Stimulated activated CD4-positive, alpha-beta T cell treated with anti-CD3 and anti-CD28 coated beads, Interleukin-15, amount 100 ng/mL, for 24 hours (primary cell): ENCODE results near the gene GAGE13.
"Not testable (repeated sequence)": the region's sequence is repeated elsewhere in the genome, so short reads cannot be mapped to it uniquely, and the experiment has no call there.

Experiments used
- DNase-seq: peaks from one replicate; pipeline ENCODE4 v3.0.0-alpha.2; 2020

The GAGE13 gene, protein sequence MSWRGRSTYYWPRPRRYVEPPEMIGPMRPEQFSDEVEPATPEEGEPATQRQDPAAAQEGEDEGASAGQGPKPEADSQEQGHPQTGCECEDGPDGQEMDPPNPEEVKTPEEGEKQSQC

DNA sequence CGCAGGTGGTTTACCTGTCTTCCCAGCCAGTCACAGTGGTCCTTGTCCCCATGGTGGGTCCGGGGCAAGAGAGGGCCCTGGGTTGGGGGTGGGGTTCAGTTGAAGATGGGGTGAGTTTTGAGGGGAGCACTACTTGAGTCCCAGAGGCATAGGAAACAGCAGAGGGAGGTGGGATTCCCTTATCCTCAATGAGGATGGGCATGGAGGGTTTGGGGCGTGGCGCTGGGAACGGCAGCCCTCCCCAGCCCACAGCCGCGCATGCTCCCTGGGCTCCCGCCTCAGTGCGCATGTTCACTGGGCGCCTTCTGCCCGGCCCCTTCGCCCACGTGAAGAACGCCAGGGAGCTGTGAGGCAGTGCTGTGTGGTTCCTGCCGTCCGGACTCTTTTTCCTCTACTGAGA is at the start of gene GAGE13:
TSS of gene GAGE13 (plus strand) at position 301 of the 400 bp plus-strand sequence. CDS start 1,156 bp downstream, outside the sequence.
- not testable (repeated sequence) for DNase-seq

DNA sequence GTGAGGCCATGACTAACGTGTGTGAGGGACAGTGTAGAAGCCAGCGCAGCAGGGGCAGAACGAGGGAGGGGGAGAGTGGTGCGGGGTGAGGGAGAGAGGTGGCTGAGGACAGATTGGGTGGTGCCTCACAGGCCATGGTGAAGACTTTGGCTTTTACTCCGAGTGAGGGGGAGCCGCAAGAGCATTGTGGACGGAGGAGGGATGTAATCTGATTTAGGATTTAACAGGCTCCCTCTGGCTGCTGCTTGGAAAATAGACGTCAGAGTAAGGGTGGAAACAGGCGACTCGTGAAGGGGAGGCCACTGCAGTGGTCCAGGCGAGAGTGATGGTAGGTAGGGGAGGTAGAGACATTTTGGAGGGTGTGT is 48.8 kb upstream of the GAGE13 start:
- DNase-seq, result no peak

DNA sequence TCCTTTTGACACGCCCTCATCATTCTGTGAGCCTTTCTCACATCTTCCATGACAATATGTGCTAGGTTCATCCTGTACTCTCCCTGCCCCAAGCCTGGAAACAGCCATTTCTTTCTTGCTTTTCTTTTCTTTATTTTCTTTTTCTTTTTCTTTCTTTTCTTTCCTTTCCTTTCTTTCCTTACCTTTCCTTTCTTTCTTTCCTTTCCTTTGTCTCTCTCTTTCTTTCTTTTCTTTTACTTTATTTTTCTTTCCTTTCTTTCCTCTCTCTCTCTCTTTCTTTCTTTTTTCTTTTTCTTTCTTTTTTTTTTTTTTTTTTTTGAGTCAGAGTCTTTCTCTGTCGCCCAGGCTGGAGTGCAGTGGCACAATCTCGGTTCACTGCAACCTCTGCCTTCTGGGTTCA is 47.2 kb upstream of the GAGE13 start:
- DNase-seq, result no peak

DNA sequence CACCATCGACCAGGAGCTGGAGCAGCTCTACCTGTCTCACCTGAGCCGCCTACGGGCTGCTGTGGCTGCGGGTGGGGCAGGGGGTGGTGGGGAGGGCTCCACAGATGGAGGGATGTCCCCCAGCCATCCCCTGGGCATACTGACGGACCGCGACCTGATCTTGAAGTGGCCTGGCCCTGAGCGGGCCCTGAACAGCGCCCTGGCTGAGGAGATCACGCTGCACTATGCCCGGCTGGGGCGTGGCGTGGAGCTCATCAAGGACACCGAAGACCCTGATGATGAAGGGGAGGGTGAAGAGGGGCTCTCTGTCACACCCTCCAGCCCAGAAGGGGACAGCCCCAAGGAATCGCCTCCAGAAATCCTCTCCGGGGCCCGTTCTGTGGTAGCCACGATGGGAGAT is 45.2 kb upstream of the GAGE13 start:
- DNase-seq, result no peak

DNA sequence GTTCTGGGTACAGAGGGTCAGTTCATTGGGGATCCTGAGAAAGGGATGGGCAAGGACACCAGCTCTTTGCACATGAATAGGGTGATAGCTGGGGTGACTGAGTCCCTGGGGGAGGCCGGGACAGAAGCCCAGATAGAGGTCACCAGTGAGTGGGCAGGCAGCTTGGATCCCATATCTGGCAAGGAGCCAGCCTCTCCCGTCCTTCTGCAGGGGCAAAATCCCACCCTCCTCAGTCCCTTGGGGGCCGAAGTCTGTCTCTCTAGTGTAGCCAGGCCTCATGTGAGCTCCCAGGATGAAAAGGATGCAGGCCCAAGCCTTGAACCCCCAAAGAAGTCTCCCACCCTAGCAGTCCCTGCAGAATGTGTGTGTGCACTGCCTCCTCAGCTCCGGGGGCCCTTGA is 44.8 kb upstream of the GAGE13 start:
- DNase-seq, result no peak

DNA sequence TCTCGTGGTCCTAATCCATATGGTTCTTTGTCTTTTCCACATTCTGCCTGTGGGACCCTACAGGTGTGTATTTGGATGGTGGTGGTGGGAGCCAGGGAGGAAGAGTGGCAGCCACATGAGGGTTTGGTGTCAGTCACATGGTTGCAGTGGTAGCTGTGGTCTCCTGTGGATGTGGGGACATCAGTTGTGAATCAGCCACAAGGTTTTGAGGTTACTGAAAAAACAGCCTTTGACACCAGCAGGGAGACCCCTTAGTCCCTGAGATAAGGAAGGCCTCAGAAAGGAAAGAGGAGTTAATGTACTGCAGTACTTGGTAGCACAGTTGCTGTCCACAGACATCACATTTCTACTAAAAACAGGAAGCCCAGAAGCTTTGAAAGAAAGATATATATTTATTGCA is 43.7 kb upstream of the GAGE13 start:
- no peak for DNase-seq

DNA sequence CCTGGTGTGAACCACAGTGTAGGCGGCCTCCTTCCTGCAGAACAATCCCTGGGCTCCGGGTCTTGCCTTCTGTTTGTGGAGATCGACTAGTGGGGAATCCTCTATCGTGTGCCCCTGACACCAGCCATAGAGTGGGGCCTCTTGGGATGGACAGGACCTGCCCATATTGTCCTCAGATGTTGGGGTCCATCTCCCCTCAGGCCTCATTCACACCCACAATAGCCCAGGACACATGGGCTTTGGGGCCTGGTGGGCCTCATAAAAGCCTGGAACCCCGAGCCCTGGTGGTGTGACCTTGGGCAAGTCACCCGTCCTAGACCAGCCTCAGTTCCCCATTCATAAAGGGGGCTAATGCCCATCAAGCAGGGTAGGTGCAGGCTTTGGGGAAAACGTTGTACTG is 41.2 kb upstream of the GAGE13 start:
- no peak for DNase-seq

DNA sequence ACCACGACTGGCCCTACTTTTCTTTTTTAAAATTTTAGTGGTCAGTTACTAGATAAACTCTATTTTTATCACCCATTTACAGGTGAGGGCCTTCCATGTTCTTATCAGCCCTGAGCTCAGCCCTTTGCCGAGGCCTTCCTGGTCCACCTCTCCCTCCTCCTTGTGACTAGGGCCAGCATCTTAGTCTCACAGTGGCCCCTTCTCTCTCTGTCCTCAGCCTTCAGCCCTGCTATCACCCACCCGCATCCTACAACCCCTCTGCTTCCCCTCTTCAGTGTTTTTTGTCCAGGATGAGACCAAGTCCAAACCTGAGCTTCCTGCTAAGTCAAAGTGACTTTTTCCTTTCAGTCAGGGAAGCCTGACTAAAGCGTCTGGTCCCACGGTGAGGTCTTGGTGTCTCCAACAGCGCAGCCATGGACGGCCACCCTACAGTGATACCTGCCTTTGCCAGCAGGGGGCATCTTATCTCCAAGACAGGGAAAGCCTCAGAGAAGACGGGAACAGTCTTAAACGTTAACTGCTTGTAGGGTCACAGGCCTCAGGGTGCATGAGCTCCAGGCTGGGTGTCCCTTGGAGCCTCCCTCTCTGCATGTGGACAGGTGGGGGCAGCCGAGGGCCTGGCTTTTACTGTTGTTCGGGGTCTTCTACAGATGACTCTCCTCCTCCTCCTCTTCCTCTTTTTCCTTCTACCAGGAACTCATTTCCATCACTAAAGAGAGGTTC is 39.6 kb upstream of the GAGE13 start:
- DNase-seq, result peak; percentile 82

DNA sequence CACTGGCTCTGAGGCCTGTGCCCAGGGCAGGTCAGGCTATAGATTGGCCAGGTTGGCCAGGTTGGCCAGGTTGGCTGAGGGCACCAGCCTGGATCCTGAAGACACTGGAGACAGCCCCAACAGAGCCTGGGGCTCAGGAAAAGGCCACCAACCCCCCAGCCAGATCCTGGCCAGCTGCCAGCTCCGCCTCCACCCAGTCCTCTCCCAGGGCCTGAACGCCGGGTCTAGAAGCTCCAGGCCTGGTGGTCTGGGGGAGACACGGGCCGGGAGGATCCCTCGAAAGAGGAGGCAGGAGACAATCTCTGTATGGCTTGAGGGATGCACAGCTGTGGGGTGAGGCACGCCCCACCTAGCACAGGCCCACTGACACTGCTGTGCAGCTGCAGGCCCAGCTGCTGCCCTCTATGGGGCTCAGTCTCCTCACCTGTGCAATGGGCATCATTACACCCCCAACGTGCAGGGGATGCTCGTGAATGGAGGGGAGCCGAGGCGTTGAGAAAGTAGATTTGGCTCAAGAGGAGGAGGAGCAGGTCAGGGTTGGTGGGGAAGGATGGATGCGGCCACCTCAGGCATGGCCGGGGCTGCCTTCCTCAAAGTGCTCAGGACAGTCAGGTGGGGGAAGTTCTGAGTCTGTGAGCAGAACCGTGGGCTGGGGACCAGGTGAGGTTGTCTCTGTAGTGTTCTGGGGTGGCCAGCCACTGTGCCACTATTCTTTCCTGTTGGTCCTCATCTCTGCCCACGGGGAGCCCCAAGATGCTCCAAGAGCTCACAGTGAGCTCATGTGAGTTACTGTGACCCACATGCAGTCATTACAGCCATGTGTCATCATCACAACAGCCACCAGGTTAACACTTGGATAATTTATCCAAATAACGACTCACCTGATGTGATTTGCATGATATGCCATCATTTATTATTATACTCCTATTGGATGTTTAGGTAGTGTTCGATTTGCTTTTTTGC is 38.7 kb upstream of the GAGE13 start:
- no peak for DNase-seq

DNA sequence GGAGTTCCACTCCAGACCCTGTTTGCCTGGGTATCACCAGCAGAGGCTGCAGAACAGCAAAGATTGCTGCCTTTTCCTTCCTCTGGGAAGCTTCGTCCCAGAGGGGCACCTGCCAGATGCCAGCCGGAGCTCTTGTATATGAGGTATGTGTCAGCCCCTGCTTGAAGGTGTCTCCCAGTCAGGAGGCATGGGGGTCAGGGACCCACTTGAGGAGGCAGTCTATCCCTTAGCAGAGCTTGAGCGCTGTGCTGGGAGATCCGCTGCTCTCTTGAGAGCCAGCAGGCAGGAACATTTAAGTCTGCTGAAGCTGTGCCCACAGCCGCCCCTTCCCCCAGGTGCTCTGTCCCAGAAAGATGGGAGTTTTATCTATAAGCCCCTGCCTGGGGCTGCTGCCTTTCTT is 32.1 kb upstream of the GAGE13 start:
- DNase-seq, result not testable (repeated sequence)

DNA sequence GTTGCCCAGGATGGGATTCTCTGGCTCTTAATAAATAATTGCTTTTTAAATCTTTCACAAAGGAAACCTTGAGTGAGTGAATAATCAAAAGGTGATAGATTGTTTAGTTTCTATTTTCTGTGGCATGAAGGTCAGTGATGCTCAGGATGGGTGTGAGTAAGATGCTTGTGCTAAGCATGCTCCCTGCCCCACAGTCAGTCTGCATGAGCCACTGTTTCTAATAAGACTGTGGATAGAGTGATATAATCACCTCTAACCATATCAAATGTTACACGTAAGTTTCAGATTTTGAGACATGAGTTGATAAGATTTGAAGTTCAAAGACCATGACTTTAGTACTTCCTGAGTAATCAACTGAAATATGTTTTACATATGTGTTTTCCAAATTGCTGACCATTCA is 30.7 kb upstream of the GAGE13 start:
- no peak for DNase-seq

DNA sequence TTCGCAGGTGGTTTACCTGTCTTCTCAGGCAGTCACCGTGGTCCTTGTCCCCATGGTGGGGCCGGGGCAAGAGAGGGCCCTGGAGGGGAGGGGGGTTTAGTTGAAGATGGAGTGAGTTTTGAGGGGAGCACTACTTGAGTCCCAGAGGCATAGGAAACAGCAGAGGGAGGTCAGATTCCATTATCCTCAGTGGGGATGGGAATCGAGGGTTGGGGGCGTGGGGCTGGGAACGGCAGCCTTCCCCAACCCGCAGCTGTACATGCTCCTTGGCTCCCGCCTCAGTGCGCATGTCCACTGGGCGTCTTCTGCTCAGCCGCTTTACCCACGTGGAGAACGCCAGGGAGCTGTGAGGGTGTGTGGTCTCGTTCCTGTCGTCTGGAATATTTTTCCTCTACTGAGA is 28.0 kb upstream of the GAGE13 start, which contains the start of gene GAGE10:
TSS of gene GAGE10 (plus strand) at position 301 of the 400 bp plus-strand sequence. CDS start 1,214 bp downstream, outside the sequence.
- DNase-seq, result no peak

DNA sequence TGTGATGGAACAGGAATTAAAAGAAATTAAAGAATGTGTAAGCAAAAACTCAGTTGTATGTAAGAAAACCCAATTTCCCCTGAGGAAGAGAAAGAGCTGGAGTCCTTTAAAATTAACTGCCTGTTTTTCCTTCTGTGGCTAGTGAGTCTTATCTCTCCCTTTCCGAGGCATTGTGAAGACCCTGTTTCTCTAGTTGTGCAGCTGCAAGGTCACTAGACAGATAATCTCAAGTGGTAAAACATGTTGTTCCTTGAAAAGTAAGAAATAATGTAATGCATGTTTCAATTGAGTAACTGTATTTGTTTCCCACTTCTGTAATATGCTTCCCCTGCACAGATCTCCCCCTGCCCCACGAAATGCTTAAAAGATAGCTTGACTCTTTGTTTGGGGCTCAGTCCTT is 23.6 kb upstream of the GAGE13 start:
- DNase-seq, result not testable (repeated sequence)

DNA sequence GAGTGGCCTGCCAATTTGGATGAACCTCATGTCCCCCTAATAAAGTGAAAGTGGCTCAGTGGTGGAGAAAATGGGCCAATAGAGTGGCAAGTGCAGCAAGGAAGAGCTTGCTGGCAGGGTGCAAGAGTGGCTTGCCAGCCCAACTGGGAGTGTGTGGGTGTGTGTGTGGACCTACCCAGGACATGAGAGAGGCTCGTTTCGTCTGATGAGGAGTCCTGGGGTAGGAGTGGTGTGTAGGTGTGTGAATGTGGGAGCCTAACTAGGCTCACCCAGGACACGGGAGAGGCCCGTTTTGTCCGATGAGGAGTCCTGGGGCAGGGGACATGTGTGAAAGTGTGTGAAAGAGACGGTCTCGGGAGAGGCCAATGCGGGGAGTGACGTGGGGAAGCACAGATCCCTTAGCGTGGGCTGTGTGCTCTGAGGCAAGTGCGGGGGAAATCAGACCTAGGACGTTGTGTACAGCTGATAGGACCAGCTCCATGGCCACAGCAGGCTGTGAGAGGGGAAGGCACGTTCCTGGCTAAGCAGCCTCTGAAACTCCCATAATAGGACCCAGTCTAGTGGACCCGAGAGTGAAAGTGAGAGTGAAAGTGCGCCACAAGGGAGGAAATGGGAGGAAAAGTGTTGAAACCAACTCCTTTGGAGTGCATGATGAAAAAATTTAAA is 22.6 kb upstream of the GAGE13 start:
- peak; percentile 8 for DNase-seq

DNA sequence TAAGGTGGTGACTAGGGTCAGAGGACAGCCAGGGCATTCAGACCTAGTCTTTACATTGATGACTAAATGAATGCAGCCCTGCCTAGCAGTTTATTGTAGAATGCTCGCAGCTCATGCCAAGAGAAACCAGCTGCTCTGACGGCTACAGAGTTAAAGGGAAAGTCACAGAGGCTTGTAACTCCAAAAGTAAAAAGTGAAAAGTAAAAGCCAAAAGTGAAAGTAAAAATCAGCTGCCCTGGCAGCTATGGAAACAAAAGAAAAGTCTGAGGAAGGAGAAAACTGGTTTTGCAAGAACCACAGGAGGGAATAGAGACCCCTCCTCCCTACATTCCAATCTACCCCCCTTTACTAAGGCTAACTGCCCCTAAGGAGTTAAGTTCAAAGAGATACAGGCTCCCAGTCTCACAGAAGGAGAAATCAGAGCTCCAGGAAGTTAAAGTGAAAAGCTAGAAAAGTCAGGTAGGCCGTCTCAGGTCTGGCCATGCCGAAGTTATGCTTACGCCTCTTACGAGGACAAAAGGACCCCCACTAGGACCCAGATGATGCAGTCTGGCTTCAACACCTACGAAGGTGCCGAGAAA is 21.9 kb upstream of the GAGE13 start:
- peak; percentile 9 for DNase-seq

DNA sequence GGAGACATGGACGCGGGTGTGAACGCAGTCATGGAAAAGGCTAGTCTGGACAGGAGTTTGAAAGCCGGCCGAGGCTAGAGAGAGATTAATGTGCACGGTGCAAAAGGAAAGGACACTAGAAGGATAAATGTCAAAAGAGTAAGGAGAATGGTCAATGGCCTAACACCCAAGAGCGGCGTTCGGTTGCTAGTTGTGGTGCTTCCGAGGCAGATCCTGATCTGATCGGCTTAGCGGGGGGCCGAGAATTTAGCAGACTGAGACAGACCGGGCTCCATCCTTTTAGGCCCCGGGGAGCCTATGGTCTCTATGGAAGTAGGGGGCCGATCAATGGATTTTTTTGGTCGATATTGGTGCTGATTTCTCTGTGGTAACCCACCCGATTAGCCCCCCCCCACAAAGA is 21.0 kb upstream of the GAGE13 start:
- DNase-seq, result no peak

DNA sequence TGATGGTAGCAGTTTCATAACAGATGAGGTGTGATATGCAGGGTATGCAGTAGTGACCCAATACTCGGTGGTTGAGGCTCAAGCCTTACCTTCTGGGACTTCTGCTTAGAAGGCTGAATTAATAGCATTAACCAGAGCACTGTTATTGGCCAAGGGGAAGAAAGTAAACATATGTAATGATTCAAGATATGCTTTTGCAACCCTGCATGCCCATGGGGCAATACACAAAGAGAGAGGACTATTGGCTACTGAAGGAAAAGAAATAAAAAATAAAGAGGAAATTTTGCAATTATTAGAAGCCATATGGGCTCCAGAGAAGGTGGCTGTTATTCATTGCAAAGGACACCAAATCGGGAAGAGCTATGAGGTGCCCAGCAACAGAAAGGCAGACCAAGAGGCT is 19.2 kb upstream of the GAGE13 start:
- DNase-seq, result no peak

DNA sequence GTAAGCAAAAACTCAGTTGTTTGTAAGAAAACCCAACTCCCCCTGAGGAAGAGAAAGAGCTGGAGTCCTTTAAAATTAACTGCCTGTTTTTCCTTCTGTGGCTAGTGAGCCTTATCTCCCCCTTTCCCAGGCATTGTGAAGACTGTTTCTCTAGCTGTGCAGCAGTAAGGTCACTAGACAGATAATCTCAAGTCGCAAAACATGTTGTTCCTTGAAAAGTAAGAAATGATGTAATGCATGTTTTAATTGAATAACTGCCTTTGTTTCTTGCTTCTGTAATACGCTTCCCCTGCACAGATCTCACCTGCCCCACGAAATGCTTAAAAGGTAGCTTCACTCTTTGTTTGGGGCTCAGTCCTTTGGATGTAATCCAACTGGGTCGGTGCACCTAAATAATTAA is 15.3 kb upstream of the GAGE13 start:
- no peak for DNase-seq

DNA sequence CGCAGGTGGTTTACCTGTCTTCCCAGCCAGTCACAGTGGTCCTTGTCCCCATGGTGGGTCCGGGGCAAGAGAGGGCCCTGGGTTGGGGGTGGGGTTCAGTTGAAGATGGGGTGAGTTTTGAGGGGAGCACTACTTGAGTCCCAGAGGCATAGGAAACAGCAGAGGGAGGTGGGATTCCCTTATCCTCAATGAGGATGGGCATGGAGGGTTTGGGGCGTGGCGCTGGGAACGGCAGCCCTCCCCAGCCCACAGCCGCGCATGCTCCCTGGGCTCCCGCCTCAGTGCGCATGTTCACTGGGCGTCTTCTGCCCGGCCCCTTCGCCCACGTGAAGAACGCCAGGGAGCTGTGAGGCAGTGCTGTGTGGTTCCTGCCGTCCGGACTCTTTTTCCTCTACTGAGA is 9.6 kb upstream of the GAGE13 start, which contains the start of gene GAGE12J:
TSS of gene GAGE12J (plus strand) at position 301 of the 400 bp plus-strand sequence. CDS start 1,157 bp downstream, outside the sequence.
- not testable (repeated sequence) for DNase-seq

DNA sequence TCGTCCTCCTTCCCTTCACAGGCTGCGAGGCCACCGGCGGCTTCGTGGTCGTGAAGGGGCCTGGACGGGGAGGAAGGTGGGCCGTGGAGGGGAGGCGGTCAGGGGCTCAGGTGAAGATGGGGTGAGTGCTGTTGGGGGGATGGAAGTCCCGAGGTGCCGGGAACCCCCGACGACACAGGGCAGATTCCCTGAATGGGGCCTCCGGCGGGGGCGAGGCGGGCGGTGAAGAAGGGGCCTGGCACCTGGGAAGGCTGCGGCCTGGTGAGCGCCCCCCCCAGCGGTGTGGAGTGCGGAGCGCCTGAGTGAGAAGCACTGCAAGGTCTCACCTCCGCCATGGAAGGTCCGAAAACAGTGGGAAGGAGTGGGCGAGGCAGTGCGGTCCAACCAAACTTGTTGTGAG is 9.1 kb upstream of the GAGE13 start:
- not testable (repeated sequence) for DNase-seq

DNA sequence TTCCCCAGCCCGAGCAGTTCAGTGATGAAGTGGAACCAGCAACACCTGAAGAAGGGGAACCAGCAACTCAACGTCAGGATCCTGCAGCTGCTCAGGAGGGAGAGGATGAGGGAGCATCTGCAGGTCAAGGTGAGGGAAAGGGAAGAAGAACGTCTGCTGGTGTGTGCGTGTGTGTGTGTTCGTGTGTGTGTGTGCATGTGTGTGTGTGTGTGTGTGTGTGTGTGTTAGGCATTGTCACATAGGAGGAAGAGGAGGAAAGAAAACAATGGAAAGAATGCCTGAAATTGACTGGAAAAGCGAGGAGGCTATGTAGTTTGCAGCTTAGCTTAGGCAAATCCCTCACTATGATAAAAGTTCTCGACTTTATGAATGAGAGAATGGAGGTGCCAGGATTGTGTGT is 7.6 kb upstream of the GAGE13 start:
- DNase-seq, result not testable (repeated sequence)

DNA sequence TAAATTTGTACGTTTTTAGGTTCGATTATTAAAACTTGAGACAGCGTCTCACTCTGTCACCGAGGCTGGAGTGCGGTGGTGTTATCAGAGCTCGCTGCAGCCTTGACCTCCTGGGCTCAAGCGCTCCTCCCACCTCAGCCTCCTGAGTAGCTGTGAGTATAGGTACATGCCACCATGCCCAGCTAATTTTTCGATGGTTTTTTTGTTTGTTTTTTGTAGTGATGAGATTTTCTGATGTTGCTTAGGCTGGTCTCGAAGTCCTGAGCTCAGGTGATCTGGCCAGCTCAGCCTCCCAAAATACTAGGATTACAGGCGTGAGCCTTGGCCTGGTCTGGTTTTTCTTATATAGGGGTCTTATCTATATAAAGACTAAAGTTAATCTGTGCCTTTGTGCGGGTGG is 961 bp upstream of the GAGE13 start:
- DNase-seq, result not testable (repeated sequence)

DNA sequence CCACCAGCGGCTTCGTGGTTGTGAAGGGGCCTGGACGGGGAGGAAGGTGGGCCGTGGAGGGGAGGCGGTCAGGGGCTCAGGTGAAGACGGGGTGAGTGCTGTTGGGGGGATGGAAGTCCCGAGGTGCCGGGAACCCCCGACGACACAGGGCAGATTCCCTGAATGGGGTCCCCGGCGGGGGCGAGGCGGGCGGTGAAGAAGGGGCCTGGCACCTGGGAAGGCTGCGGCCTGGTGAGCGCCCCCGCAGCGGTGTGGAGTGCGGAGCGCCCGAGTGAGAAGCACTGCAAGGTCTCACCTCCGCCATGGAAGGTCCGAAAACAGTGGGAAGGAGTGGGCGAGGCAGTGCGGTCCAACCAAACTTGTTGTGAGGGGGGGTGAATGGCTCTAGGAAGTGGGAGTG is 459 bp downstream of the GAGE13 start:
- DNase-seq, result not testable (repeated sequence)
